Fibroblast of villous mesenchyme (primary cell): ENCODE data around the gene ARID3A. TPM values are rescaled to one million over a fixed set of nuclear protein-coding genes. Genes with fewer than 3 reads are reported as not detected.

Experiments
- DNase-seq: peaks from one replicate; pipeline ENCODE4 v3.0.0-alpha.2; 2010; ENCODE audit warnings: low read depth
- H3K4me3 ChIP-seq: 2 replicates; pipeline ENCODE4 v1.5.1; 2011; ENCODE audit warnings: low read depth, mild to moderate bottlenecking, low read length
- total RNA-seq: library from RNA; depleted of rRNA; stranded (reverse); fragments of >200 nt; gene quantifications from 2 replicates; pipeline ENCODE4 v1.2.3, GENCODE V29; 2012
- TF ChIP-seq, protein P1 (sequence below): IDR thresholded peaks from 2 replicates; pipeline ENCODE4 v1.5.1; 2012; ENCODE audit warnings: low read depth, mild to moderate bottlenecking, low read length; ENCODE audit not compliant: insufficient read depth

ARID3A gene
- total RNA-seq, 1 donor, result 45.8 TPM

DNA sequence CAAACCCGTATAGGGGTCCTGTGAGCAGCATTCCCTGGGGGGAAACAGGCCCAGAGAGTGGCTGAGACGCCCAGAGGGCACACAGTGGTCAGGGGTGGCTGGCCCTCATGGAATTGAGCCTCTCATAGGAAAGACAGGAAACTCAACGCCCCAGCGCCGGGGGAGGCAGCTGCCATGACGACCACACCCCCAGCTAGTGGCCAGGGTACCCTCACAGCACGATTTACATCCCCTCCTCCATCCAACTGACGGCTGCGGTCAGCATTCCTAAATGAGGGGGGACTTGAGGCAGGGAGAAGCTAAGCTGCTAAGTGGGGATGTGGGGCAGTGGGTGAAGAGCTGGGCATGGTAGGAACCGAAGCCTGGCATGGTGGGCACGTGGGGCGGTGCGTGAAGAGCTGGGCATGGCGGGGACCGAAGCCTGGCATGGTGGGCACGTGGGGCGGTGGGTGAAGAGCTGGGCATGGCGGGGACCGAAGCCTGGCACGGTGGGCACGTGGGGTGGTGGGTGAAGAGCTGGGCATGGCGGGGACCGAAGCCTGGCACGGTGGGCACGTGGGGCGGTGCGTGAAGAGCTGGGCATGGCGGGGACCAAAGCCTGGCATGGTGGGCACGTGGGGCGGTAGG is 42.9 kb upstream of the ARID3A start:
- no peak overlapping the region for H3K4me3 ChIP-seq
- DNase-seq, result no peak
- TF ChIP-seq, protein P1, sequence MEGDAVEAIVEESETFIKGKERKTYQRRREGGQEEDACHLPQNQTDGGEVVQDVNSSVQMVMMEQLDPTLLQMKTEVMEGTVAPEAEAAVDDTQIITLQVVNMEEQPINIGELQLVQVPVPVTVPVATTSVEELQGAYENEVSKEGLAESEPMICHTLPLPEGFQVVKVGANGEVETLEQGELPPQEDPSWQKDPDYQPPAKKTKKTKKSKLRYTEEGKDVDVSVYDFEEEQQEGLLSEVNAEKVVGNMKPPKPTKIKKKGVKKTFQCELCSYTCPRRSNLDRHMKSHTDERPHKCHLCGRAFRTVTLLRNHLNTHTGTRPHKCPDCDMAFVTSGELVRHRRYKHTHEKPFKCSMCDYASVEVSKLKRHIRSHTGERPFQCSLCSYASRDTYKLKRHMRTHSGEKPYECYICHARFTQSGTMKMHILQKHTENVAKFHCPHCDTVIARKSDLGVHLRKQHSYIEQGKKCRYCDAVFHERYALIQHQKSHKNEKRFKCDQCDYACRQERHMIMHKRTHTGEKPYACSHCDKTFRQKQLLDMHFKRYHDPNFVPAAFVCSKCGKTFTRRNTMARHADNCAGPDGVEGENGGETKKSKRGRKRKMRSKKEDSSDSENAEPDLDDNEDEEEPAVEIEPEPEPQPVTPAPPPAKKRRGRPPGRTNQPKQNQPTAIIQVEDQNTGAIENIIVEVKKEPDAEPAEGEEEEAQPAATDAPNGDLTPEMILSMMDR, result no peak

DNA sequence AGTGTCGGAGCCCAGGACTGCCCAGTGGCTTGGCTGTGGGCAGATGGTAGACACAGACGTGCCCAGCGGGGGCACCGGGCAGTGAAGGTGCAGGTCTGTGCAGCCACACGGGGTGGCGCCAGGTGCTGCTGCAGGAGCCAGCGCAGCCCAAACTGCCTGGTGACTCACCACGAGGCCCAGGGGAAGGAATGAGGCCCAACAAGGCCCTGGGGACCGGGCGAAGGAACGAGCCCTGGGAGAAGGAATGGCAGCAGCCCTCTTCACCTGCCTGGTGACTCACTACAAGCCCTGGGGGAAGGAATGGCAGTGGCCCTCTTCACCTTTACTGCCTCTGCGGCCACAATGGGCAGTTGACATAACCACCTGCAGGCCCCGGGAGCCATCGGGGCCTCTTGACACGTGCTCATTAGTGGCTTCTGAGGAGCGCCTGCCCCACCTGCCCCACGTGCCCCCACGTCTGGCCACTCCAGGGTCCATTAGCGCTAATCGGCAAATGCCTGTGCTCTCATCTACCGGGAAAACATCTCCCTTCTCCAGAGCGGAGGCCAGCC is 42.1 kb upstream of the ARID3A start:
- no peak overlapping the region for H3K4me3 ChIP-seq
- TF ChIP-seq, protein P1, result no peak

DNA sequence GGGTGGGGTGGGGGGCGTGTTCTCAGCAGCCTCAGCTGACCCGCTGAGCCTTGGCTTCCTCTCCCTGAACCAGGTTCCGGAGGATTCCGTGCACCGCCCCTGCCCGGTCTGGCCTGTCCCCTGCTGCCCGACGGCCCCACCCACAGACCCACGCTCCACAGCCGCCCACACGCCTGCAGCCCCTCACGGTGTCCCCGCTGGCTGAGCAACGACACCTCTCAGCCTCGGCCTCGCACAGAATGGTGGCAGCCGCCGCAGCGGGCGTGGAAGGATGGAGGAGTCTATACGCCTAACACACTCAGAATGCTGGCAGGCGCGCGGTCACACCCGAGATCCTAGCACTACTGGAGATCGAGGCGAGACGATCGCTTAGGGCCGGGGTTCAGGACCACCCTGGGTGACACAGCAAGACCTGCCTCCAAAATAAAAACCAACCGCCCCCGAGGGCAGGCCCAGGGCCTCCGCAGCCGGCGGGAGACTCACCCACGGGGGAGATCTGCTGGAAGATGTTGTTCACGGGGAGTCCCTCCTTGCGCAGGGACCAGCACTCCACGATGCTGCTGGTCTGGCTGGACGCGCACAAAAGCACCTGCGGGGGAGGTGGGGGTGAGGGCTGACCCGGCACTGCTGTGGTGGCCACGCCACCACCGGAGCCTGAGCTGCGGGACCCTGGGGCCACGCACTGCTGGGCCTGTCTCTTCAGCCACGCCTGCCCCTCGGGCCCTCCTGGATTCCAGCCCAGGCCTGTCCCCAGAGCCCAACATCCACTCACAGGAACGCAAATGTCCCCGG is 41.2 kb upstream of the ARID3A start:
- no peak for DNase-seq
- TF ChIP-seq, protein P1, result no peak
- no peak overlapping the region for H3K4me3 ChIP-seq

More for the DNA sequence above, 42.1 kb upstream of the ARID3A start:
- DNase-seq, result no peak

DNA sequence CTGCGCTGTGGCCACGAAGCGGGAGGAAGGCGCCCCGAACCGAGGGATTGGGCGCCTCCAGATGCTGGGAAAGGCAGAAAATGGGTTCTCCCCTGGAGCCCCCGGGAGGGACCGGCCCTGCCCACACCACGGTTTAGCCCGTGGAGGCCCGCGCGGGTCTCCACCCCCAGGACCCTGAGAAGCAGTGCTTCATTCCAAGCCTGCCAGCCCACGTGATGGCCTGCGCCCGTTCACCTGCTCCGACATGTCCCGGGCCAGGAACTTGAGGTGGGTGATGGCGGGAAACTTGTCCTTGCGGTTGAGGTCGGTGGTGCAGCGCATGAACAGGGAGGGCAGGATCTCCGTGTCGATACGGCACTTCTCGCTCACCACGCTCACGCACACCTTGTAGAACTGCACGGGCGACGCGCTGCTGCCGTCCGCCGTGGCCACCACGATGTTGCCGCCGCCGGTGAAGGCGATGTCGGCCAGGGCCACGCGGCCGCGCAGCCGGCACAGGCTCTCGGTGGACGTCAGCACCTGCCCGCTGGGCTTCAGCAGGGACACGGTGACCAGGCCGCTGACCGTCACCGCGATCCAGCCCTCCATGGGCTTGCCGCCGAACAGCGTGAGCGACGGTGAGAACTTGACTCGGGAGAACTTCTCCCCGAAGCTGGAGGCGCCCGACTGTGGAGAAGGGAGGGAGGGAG is 40.2 kb upstream of the ARID3A start:
- no peak overlapping the region for H3K4me3 ChIP-seq
- DNase-seq, result no peak
- TF ChIP-seq, protein P1, result no peak

DNA sequence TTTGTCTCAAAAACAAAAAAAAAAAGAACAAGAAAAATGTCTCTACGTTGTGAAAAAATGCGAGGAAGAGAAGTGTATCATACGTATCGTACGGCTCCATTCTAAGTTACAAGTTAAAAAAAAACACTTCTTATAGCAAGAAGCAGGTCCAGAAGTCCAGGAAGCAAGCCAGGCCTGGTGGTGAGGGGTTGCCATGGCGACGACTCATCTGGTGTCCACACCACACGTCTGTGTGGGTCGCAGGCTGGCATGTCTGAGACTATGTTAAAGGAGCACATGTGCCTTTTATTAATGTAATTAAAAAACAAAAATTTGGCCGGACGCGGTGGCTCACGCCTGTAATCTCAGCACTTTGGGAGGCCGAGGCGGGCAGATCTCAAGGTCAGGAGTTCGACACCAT is 38.8 kb upstream of the ARID3A start:
- peak; percentile 45 for DNase-seq
- TF ChIP-seq, protein P1, result no peak
- no peak overlapping the region for H3K4me3 ChIP-seq

DNA sequence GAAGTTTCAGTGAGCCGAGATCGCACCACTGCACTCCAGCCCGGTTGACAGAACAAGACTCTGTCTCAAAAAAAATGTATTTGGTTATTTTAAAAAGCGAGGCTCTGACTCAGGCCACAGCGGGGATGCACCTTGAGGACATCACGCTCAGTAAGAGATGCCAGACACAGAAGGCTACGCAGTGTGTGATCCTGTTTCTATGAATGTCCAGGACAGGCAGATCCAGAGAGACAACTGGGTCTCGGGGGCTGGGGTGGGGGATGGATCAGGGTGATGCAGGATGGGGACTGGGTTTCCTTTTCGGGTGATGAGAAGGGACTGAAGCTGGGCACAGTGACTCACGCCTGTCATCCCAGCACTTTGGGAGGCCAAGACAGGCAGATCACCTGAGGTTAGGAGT is 38.2 kb upstream of the ARID3A start:
- no peak for DNase-seq
- TF ChIP-seq, protein P1, result no peak
- H3K4me3 ChIP-seq, result no peak overlapping the region
